Kidney (tissue), 14 donors: ENCODE measurements around the gene CALCR. TPM values are rescaled to one million over a fixed set of nuclear protein-coding genes. Genes with fewer than 3 reads are reported as not detected.
A peak's percentile ranks its signal among the peaks of the same experiment; 100 is the strongest.

Experiments used
- DNase-seq, 5 donors: peaks; one replicate each; pipeline ENCODE4 v3.0.0-alpha.2; 2013 to 2020
- FAIRE-seq: peaks from 2 replicates; lab custom pipeline; 2012; peaks lifted over from hg19 to GRCh38; lab: Jason Lieb, UNC
- H3K27ac ChIP-seq, 2 donors: one replicate each; pipeline ENCODE4 v1.7.0; 2013; ENCODE audit warnings: low read depth in 2 of 2, low read length in 2 of 2, inconsistent platforms in 1 of 2
- H3K27me3 ChIP-seq: one replicate; pipeline ENCODE4 v1.7.1; 2013; ENCODE audit warnings: low read length, inconsistent platforms; ENCODE audit not compliant: control insufficient read depth, insufficient read depth
- H3K36me3 ChIP-seq, 3 donors: one replicate each; pipeline versions ENCODE4 v1.7.0 to v1.7.1; 2013; ENCODE audit warnings: low read length in 3 of 3, control low read depth in 1 of 3, inconsistent platforms in 1 of 3; ENCODE audit not compliant: insufficient read depth in 3 of 3, control insufficient read depth in 2 of 3
- H3K4me1 ChIP-seq, 3 donors: one replicate each; pipeline versions ENCODE4 v1.7.0 to v1.7.1; 2013; ENCODE audit warnings: low read length in 3 of 3, inconsistent platforms in 1 of 3, low read depth in 1 of 3; ENCODE audit not compliant: control insufficient read depth in 2 of 3, insufficient read depth in 2 of 3
- H3K4me3 ChIP-seq, 3 donors: one replicate each; pipeline versions ENCODE4 v1.7.0 to v1.8.1; 2013; ENCODE audit warnings: low read length in 3 of 3, control low read depth in 1 of 3, inconsistent platforms in 1 of 3
- H3K9ac ChIP-seq, 3 donors: one replicate each; pipeline versions ENCODE4 v1.7.0 to v1.7.1; 2013; ENCODE audit warnings: low read length in 3 of 3, control low read depth in 1 of 3, inconsistent platforms in 1 of 3
- H3K9me3 ChIP-seq, 3 donors: one replicate each; pipeline versions ENCODE4 v1.7.0 to v1.7.1; 2013; ENCODE audit warnings: low read length in 3 of 3, control low read depth in 1 of 3, inconsistent platforms in 1 of 3; ENCODE audit not compliant: control insufficient read depth in 2 of 3, insufficient read depth in 1 of 3
- CTCF ChIP-seq: IDR thresholded peaks from 3 replicates; pipeline ENCODE4 v1.5.1; 2012; ENCODE audit warnings: mild to moderate bottlenecking, moderate library complexity, borderline replicate concordance; ENCODE audit not compliant: insufficient read depth; ENCODE audit errors: extremely low read depth
- intact Hi-C: fragments of 100-400 bp; cut with DNase I; formaldehyde crosslinking; loops from one replicate; pipeline ENCODE4 v1.11.1; 2022
- polyA plus RNA-seq: library from polyadenylated mRNA; stranded (reverse); fragments of 350-450 nt; fragmentation: Illumina TruSeq; extraction: RNeasy Lipid Tissue Mini Kit (QIAGEN cat#74804); gene quantifications from one replicate; pipeline ENCODE4 v1.2.3, GENCODE V29; 2014; ENCODE audit warnings: low read depth, low replicate concordance; ENCODE audit not compliant: insufficient read depth
- total RNA-seq: library from RNA; stranded (reverse); fragmentation: NEBNext Ultra II Directional; extraction: Animal tissue kit (Norgen Biotek cat#: 25700); gene quantifications from one replicate; pipeline ENCODE4 v1.2.1, GENCODE V29; 2021
- donor health status: control.
- donor health status: control.
- donor health status: control.
- donor health status: control.
- donor health status: control.
- donor health status: DM: yes; HTN: yes; CAD: no.
- donor health status: Normal renal cell carcinoma (clear cell type).

The CALCR gene
- total and polyA plus RNA-seq, 2 donors from 2014 or later = 0.97 to 5.3 TPM

GRCh38 chr7:93620864-93621263 lies 46.3 kb upstream of the CALCR start:
- H3K9me3 ChIP-seq = no peaks in the 10 kb centered on the region
- no peak overlapping the region for H3K4me3 ChIP-seq
- FAIRE-seq (no peak), DNase-seq (no peak)
- intact Hi-C loops = no loop called here
- no peaks in the 10 kb centered on the region for H3K27me3 ChIP-seq
- no peak overlapping the region for H3K9ac ChIP-seq
- no peak overlapping the region for H3K27ac ChIP-seq
- H3K36me3 ChIP-seq = no peaks in the 10 kb centered on the region
- no peak for TF ChIP-seq CTCF
- H3K4me1 ChIP-seq = no peaks in the 10 kb centered on the region

- no peaks in the 10 kb centered on the region for H3K4me1 ChIP-seq
- no peaks in the 10 kb centered on the region for H3K9me3 ChIP-seq
Measured at GRCh38 chr7:93620057-93620456, 45.5 kb upstream of the CALCR start.

GRCh38 chr7:93601363-93601762 lies 26.8 kb upstream of the CALCR start:
- no peaks in the 10 kb centered on the region for H3K9me3 ChIP-seq
- H3K27me3 ChIP-seq = no peaks in the 10 kb centered on the region
- TF ChIP-seq CTCF = no peak
- no peaks in the 10 kb centered on the region for H3K4me1 ChIP-seq
- no peaks in the 10 kb centered on the region for H3K36me3 ChIP-seq
- H3K4me3 ChIP-seq = no peak overlapping the region
- intact Hi-C loops = no loop called here
- H3K27ac ChIP-seq = no peak overlapping the region
- FAIRE-seq (no peak), DNase-seq (peak in 1 of 5 donors; percentile 0)
- no peak overlapping the region for H3K9ac ChIP-seq

More at GRCh38 chr7:93620057-93620456, 45.5 kb upstream of the CALCR start:
- intact Hi-C loops = no loop called here
- no peak for TF ChIP-seq CTCF
- Histone ChIP-seq H3K36me3 (no peaks in the 10 kb centered on the region), H3K27ac (no peak overlapping the region), H3K9ac (no peak overlapping the region), H3K4me3 (no peak overlapping the region), H3K27me3 (no peaks in the 10 kb centered on the region)
- FAIRE-seq (no peak), DNase-seq (no peak)

GRCh38 chr7:93594250-93594649 lies 19.7 kb upstream of the CALCR start:
- intact Hi-C loops = no loop called here
- Histone ChIP-seq H3K4me1 (no peaks in the 10 kb centered on the region), H3K4me3 (no peak overlapping the region), H3K9me3 (no peaks in the 10 kb centered on the region), H3K27ac (no peak overlapping the region), H3K36me3 (no peaks in the 10 kb centered on the region), H3K9ac (no peak overlapping the region), H3K27me3 (no peaks in the 10 kb centered on the region)
- no peak for TF ChIP-seq CTCF
- DNase-seq = no peak
- no peak for FAIRE-seq
